CD14-positive monocyte (primary cell): ENCODE data around the gene CDK18. TPM values are rescaled to one million over a fixed set of nuclear protein-coding genes. Genes with fewer than 3 reads are reported as not detected.

Experiments used
- DNase-seq, 3 donors: peaks; one replicate each; pipeline ENCODE4 v3.0.0-alpha.2; 2011 to 2022
- H2AFZ ChIP-seq: 2 replicates; pipeline ENCODE4 v1.6.0; 2012; ENCODE audit warnings: mild to moderate bottlenecking, low read depth, low read length, inconsistent platforms; ENCODE audit not compliant: insufficient read depth, poor library complexity, severe bottlenecking
- H3K27ac ChIP-seq, 2 donors: 1 replicate in 1 of 2; 2 replicates in 1 of 2; pipeline ENCODE4 v1.5.1; 2012 to 2013; ENCODE audit warnings: low read length in 2 of 2, control low read depth in 1 of 2, inconsistent platforms in 1 of 2, low read depth in 1 of 2, mild to moderate bottlenecking in 1 of 2
- H3K27me3 ChIP-seq, 2 donors: one replicate each; pipeline versions ENCODE4 v1.6.0 to v1.6.1; 2011 to 2013; ENCODE audit warnings: low read length in 2 of 2; ENCODE audit not compliant: control insufficient read depth in 2 of 2, insufficient read depth in 2 of 2
- H3K36me3 ChIP-seq, 2 donors: replicated peaks in 1 of 2; 1 replicate in 1 of 2; 2 replicates in 1 of 2; pipeline versions ENCODE4 v1.5.1 to v1.6.1; 2012 to 2013; ENCODE audit warnings: low read length in 2 of 2, control low read depth in 1 of 2, inconsistent platforms in 1 of 2, mild to moderate bottlenecking in 1 of 2; ENCODE audit not compliant: insufficient read depth in 2 of 2, control insufficient read depth in 1 of 2
- H3K4me1 ChIP-seq, 2 donors: 1 replicate in 1 of 2; 2 replicates in 1 of 2; pipeline versions ENCODE4 v1.5.1 to v1.6.1; 2012 to 2013; ENCODE audit warnings: low read length in 2 of 2, control low read depth in 1 of 2, inconsistent platforms in 1 of 2, mild to moderate bottlenecking in 1 of 2, moderate library complexity in 1 of 2; ENCODE audit not compliant: insufficient read depth in 2 of 2, control insufficient read depth in 1 of 2
- H3K4me2 ChIP-seq: replicated peaks from 2 replicates; pipeline ENCODE3; 2012; ENCODE audit warnings: low read length, moderate library complexity, mild to moderate bottlenecking; ENCODE audit not compliant: poor library complexity, severe bottlenecking; ENCODE audit errors: extremely low read depth
- H3K4me3 ChIP-seq, 3 experiments: fragments of 200-600 bp in 1 of 3; sonication (generic) in 1 of 3; replicated peaks in 1 of 3; 1 replicate in 2 of 3; 2 replicates in 1 of 3; pipeline ENCODE4 v1.5.1; 2011 to 2013; ENCODE audit warnings: low read length in 3 of 3, mild to moderate bottlenecking in 3 of 3, control low read depth in 2 of 3, low read depth in 2 of 3, inconsistent platforms in 1 of 3, moderate library complexity in 1 of 3
- H3K79me2 ChIP-seq: 2 replicates; pipeline ENCODE4 v1.6.0; 2012; ENCODE audit warnings: mild to moderate bottlenecking, control low read depth, inconsistent platforms, low read length, moderate library complexity; ENCODE audit not compliant: insufficient read depth
- H3K9ac ChIP-seq: 2 replicates; pipeline ENCODE4 v1.6.0; 2017; ENCODE audit warnings: low read length, mild to moderate bottlenecking; ENCODE audit not compliant: insufficient read depth, poor library complexity, severe bottlenecking
- H3K9me3 ChIP-seq, 2 donors: replicated peaks in 1 of 2; 1 replicate in 1 of 2; 2 replicates in 1 of 2; pipeline versions ENCODE4 v1.5.1 to v1.6.1; 2012 to 2013; ENCODE audit warnings: low read length in 2 of 2, control low read depth in 1 of 2; ENCODE audit not compliant: control insufficient read depth in 1 of 2, insufficient read depth in 1 of 2
- H4K20me1 ChIP-seq: 2 replicates; pipeline ENCODE4 v1.6.0; 2012; ENCODE audit warnings: mild to moderate bottlenecking, low read length, control low read depth, moderate library complexity; ENCODE audit not compliant: insufficient read depth
- H3K27ac Mint-ChIP-seq, 7 donors: one replicate each; pipeline ENCODE4 v1.8.0; 2020; ENCODE audit warnings: mild to moderate bottlenecking in 7 of 7, mixed read lengths in 7 of 7, moderate library complexity in 6 of 7, inconsistent platforms in 2 of 7
- H3K27me3 Mint-ChIP-seq, 3 donors: one replicate each; pipeline ENCODE4 v1.8.0; 2021 to 2022; ENCODE audit warnings: low read depth in 3 of 3, mild to moderate bottlenecking in 3 of 3, mixed read lengths in 3 of 3, moderate library complexity in 3 of 3, inconsistent platforms in 1 of 3
- H3K36me3 Mint-ChIP-seq, 2 donors: one replicate each; pipeline ENCODE4 v1.8.0; 2020; ENCODE audit warnings: mixed read lengths in 2 of 2, inconsistent platforms in 1 of 2, mild to moderate bottlenecking in 1 of 2
- H3K4me1 Mint-ChIP-seq: one replicate; pipeline ENCODE4 v1.8.0; 2020; ENCODE audit warnings: mild to moderate bottlenecking, mixed read lengths
- H3K4me3 Mint-ChIP-seq, 2 donors: one replicate each; pipeline ENCODE4 v1.8.0; 2020; ENCODE audit warnings: mild to moderate bottlenecking in 2 of 2, mixed read lengths in 2 of 2, moderate library complexity in 1 of 2
- H3K9me3 Mint-ChIP-seq, 7 donors: one replicate each; pipeline ENCODE4 v1.8.0; 2020 to 2022; ENCODE audit warnings: mixed read lengths in 7 of 7, mild to moderate bottlenecking in 6 of 7, moderate library complexity in 6 of 7, inconsistent platforms in 2 of 7
- WGBS: methylation state at CpG from one replicate; pipeline ENCODE4 v1.1.5; 2013; ENCODE audit warnings: missing lambda C conversion rate; ENCODE audit not compliant: insufficient coverage; 5-methylcytosine and 5-hydroxymethylcytosine counted together
- intact Hi-C, 2 donors: fragments of 100-400 bp; cut with micrococcal nuclease; formaldehyde crosslinking; loops; one replicate each; pipeline versions ENCODE4 v1.15.0 to v1.15.1; 2023
- polyA plus RNA-seq, 3 donors: library from polyadenylated mRNA; depleted of rRNA in 1 of 3; unstranded in 2 of 3; stranded (reverse) in 1 of 3; fragments of 300-500 nt in 2 of 3; fragments of >200 nt in 1 of 3; fragmentation: Illumina TruSeq in 2 of 3; gene quantifications; 1 replicate in 2 of 3; 2 replicates in 1 of 3; pipeline ENCODE4 v1.2.3, GENCODE V29; 2012 to 2021
- TF ChIP-seq, protein P1 (sequence below): fragments of 200-600 bp; IDR thresholded peaks from one replicate; pipeline ENCODE4 v1.8.0; 2022; ENCODE audit warnings: antibody characterized with exemption, mild to moderate bottlenecking

Gene CDK18
- polyA plus RNA-seq, 3 donors: 0.48 to 4.4 (median 0.66) TPM

DNA sequence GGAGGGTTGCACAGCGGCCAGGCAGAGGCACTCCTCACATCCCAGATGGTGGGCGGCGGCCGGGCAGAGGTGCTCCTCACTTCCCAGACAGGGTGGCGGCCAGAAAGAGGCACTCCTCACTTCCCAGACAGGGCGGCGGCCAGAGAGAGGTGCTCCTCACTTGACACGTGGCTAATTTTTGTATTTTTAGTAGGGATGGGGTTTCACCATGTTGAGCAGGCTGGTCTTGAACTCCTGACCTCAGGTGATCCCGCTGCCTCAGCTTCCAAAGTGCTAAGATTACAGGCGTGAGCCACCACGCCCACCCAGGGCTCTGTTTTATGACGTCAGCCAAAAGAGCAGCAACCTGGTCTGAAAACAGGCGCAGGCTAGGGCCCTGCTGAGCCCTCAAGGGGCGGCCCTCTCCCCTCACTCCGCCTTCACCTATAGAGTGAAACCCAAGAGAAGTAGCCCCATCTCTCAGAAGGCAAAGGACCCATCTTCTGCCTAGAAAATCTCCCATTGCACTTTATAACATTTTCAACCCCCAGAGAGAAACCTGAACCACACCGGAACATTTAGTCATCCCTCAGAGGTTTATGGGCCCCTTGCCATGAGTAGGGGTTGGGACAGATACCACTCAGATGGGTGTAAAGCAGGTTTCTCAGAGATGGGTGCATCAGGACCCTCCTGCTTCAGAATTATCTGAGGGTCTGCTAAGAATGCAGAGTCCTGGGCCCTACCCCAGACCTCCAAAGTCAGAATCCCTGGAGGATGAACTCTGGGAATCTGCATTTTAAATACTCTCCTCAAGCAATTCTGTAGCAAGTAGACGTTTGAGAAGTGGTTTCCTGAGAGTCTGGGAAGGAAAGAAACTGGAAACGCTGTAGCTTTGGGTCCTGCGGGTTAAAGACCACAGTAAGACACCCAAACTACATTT, 40.8 kb downstream of the CDK18 start:
- H3K79me2 ChIP-seq: no peaks in the 10 kb centered on the region

GRCh38 chr1:205545991-205546390, 41.5 kb downstream of the CDK18 start:
- no peak for DNase-seq
- Histone ChIP-seq H3K4me2 (no peak overlapping the region), H2AFZ (no peak overlapping the region), H3K9ac (no peak overlapping the region), H3K27me3 (peaks cover 6 to 28% of the 10 kb centered on the region in 2 donors), H3K4me3 (no peak overlapping the region), H3K36me3 (no peaks in the 10 kb centered on the region), H3K79me2 (no peaks in the 10 kb centered on the region), H3K4me1 (peaks cover 10 to 13% of the 10 kb centered on the region in 2 donors), H3K27ac (no peak overlapping the region), H4K20me1 (no peaks in the 10 kb centered on the region), H3K9me3 (peaks cover 0 to 9% of the 10 kb centered on the region in 2 donors)
- Mint-ChIP-seq H3K36me3 (peaks cover 0 to 3% of the 10 kb centered on the region in 2 donors), H3K27me3 (peaks cover 40 to 70% (median 52%) of the 10 kb centered on the region in 3 donors), H3K27ac (no peak overlapping the region), H3K4me1 (peaks cover 14% of the 10 kb centered on the region), H3K4me3 (no peak overlapping the region), H3K9me3 (peaks cover 3 to 12% (median 7%) of the 10 kb centered on the region in 7 donors)
- 93% methylated on average over 4 of the region's 5 CpGs for WGBS
- TF ChIP-seq, protein P1, sequence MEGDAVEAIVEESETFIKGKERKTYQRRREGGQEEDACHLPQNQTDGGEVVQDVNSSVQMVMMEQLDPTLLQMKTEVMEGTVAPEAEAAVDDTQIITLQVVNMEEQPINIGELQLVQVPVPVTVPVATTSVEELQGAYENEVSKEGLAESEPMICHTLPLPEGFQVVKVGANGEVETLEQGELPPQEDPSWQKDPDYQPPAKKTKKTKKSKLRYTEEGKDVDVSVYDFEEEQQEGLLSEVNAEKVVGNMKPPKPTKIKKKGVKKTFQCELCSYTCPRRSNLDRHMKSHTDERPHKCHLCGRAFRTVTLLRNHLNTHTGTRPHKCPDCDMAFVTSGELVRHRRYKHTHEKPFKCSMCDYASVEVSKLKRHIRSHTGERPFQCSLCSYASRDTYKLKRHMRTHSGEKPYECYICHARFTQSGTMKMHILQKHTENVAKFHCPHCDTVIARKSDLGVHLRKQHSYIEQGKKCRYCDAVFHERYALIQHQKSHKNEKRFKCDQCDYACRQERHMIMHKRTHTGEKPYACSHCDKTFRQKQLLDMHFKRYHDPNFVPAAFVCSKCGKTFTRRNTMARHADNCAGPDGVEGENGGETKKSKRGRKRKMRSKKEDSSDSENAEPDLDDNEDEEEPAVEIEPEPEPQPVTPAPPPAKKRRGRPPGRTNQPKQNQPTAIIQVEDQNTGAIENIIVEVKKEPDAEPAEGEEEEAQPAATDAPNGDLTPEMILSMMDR: no peak
- intact Hi-C loops: no loop called here

More for the DNA sequence above, 40.8 kb downstream of the CDK18 start:
- H3K4me1 Mint-ChIP-seq: peaks cover 14% of the 10 kb centered on the region
- H3K27me3 Mint-ChIP-seq: peaks cover 41 to 69% (median 52%) of the 10 kb centered on the region in 3 donors
- H3K36me3 Mint-ChIP-seq: peaks cover 0 to 3% of the 10 kb centered on the region in 2 donors
- H3K36me3 ChIP-seq: no peaks in the 10 kb centered on the region
- no peak overlapping the region for H3K4me3 ChIP-seq
- no peak overlapping the region for H3K9ac ChIP-seq
- no peak for DNase-seq
- intact Hi-C loops: no loop called here
- TF ChIP-seq, protein P1: no peak
- H3K27me3 ChIP-seq: peaks cover 6 to 28% of the 10 kb centered on the region in 2 donors
- no peak overlapping the region for H3K4me2 ChIP-seq
- no peak overlapping the region for H2AFZ ChIP-seq
- peaks cover 10 to 13% of the 10 kb centered on the region in 2 donors for H3K4me1 ChIP-seq
- 84% methylated on average over 8 of the region's 19 CpGs for WGBS
- H4K20me1 ChIP-seq: no peaks in the 10 kb centered on the region
- peak overlapping the region in 1 of 2 donors; percentile 62 for H3K4me3 Mint-ChIP-seq
- H3K27ac Mint-ChIP-seq: no peak overlapping the region
- H3K27ac ChIP-seq: no peak overlapping the region
- peaks cover 3 to 12% (median 7%) of the 10 kb centered on the region in 7 donors for H3K9me3 Mint-ChIP-seq
- H3K9me3 ChIP-seq: peaks cover 0 to 10% of the 10 kb centered on the region in 2 donors
